ENCODE measurements around the gene IL31RA. TPM values are rescaled to one million over a fixed set of nuclear protein-coding genes. Genes with fewer than 3 reads are reported as not detected.

IL31RA gene
- total and polyA plus RNA-seq, 8 donors = 0.10 to 0.55 (median 0.18) TPM

DNA sequence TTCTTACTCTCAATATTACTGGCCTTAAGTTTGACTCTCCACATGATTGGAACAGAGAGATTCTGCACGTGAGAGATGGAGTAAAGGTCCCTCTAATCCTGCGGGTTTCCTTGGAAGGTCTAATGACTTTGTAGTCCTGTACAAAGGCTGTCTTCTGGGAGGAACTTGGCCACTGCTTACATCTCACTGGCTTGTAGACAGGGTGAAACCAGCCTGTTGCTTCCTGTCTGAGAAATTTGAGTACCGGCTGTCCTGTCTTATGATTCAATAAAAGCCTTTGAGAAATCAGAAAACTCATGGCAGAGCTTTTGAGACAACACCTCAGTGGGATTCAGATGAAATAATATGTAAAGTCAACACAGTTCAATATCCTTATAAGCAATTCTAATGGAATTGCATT, 43.0 kb downstream of the IL31RA start:
- TF ChIP-seq, protein P1, sequence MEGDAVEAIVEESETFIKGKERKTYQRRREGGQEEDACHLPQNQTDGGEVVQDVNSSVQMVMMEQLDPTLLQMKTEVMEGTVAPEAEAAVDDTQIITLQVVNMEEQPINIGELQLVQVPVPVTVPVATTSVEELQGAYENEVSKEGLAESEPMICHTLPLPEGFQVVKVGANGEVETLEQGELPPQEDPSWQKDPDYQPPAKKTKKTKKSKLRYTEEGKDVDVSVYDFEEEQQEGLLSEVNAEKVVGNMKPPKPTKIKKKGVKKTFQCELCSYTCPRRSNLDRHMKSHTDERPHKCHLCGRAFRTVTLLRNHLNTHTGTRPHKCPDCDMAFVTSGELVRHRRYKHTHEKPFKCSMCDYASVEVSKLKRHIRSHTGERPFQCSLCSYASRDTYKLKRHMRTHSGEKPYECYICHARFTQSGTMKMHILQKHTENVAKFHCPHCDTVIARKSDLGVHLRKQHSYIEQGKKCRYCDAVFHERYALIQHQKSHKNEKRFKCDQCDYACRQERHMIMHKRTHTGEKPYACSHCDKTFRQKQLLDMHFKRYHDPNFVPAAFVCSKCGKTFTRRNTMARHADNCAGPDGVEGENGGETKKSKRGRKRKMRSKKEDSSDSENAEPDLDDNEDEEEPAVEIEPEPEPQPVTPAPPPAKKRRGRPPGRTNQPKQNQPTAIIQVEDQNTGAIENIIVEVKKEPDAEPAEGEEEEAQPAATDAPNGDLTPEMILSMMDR (IDR thresholded peaks at IDR 0.05) = no peak
- Histone ChIP-seq H3K27ac (no peak overlapping the region), H3K4me1 (peaks cover 0 to 8% of the 10 kb centered on the region in 2 donors), H3K9me3 (no peaks in the 10 kb centered on the region), H3K27me3 (no peaks in the 10 kb centered on the region), H3K36me3 (no peaks in the 10 kb centered on the region), H3K4me3 (no peak overlapping the region)
- intact Hi-C loops (cut with DNase I) = no loop called here
- no peak for ATAC-seq
- no peak for DNase-seq

DNA sequence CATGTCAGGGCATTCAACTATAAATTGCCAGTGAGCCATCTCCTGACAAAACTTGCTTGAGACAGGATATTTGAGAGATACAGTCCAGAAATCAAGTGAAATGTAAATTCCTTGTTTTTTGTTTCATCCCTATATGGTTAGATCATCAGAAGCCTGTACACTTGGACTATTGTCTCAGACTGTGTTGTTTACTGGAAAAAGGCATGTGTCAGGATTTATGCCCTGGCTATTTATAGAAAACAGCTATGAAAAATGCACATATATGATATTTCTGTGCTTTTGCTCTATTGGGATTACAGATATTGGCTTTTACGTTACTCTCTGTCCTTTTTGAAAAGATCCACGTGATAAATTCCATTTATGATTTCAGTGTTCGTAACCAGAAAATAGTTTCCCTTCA, 44.2 kb downstream of the IL31RA start:
- Histone ChIP-seq H3K9me3 (no peaks in the 10 kb centered on the region), H3K4me1 (peaks cover 0 to 8% of the 10 kb centered on the region in 2 donors), H3K4me3 (no peak overlapping the region), H3K36me3 (no peaks in the 10 kb centered on the region), H3K27ac (no peak overlapping the region), H3K27me3 (no peaks in the 10 kb centered on the region)
- TF ChIP-seq, protein P1 (IDR thresholded peaks at IDR 0.05) = no peak
- DNase-seq (no peak), ATAC-seq (no peak)
- intact Hi-C loops (cut with DNase I) = no loop called here

DNA sequence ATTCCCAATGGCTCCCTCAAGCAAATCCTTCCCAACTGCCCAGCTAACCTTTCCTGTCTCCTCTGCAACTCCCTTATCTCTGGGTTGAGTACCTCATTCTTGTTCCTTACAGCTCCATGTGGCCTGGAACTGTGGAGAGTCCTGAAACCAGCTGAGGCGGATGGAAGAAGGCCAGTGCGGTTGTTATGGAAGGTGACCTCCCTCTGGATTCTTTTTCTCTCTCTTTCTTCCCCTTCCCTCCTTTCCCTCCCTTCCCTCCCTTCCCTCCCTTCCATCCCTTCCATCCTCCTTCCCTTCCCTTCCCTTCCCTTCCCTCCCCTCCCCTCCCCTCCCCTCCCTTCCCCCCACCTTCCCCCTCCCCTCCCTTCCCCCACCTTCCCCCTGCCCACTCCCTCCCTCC, 45.1 kb downstream of the IL31RA start:
- TF ChIP-seq, protein P1 (IDR thresholded peaks at IDR 0.05) = no peak
- H3K9me3 ChIP-seq = no peaks in the 10 kb centered on the region
- intact Hi-C loops (cut with DNase I) = no loop called here
- H3K36me3 ChIP-seq = no peaks in the 10 kb centered on the region
- no peak overlapping the region for H3K27ac ChIP-seq
- ATAC-seq = no peak
- no peak for DNase-seq
- H3K4me3 ChIP-seq = no peak overlapping the region
- peaks cover 0 to 8% of the 10 kb centered on the region in 2 donors for H3K4me1 ChIP-seq
- no peaks in the 10 kb centered on the region for H3K27me3 ChIP-seq

DNA sequence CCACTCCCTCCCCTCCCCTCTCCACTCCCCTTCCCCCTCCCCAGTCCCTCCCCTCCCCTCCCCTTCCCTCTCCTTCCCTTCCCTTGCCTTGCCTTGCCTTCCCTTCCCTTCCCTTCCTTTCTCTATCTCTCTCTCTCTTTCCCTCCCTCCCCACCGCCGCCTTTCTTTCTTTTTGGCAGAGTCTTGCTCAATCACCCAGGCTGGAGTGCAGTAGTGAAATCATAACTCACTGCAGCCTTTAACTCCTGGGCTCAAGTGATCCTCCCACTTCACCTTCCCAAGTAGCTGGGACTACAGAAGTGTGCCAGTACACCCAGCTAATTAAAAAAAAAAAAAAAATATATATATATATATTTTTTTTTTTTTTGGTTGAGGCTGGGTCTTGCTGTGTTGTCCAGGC, 45.5 kb downstream of the IL31RA start:
- ATAC-seq (peak; percentile 61), DNase-seq (peak in 1 of 4 donors; percentile 42)
- Histone ChIP-seq H3K4me3 (no peak overlapping the region), H3K9me3 (no peaks in the 10 kb centered on the region), H3K4me1 (peaks cover 0 to 8% of the 10 kb centered on the region in 2 donors), H3K27me3 (no peaks in the 10 kb centered on the region), H3K36me3 (no peaks in the 10 kb centered on the region), H3K27ac (no peak overlapping the region)
- intact Hi-C loops (cut with DNase I) = no loop called here
- TF ChIP-seq, protein P1 (IDR thresholded peaks at IDR 0.05) = no peak

DNA sequence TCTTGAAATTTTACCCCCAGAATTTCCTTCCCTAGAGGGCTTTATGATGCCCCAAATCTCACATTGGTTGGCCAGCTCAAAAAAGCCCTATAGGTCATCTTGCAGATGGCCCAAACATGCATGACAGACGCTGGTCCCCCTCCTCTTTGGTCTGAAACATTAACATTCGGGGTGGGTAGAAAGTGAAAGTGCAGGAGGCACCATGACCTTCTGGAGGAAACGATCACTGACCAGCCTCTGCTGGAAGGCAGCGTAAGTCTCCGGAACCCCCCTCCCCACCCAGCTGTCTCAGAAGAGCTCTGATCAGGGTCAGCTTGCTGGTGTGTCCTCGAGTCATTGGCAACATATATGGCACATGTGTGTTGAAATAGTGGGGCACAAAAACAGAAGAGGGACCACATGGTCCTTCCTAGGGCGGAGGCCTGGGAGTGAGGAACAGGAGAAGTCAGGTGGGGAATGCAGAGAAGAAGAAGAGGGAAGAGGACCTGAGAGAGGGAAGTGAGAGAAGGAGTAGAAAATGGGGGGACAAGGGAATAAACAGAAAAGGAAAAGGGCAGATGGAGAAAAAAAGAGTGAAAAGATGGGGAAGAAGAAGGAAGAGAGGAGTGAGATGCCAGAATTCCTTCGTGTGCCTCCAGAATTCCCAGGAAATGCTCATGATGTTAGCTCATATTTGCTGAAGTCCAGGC, 46.2 kb downstream of the IL31RA start:
- Histone ChIP-seq H3K4me1 (peaks cover 0 to 8% of the 10 kb centered on the region in 2 donors), H3K9me3 (no peaks in the 10 kb centered on the region), H3K27me3 (no peaks in the 10 kb centered on the region), H3K4me3 (no peak overlapping the region), H3K27ac (no peak overlapping the region), H3K36me3 (no peaks in the 10 kb centered on the region)
- intact Hi-C loops (cut with DNase I) = no loop called here
- DNase-seq = no peak
- no peak for ATAC-seq
- TF ChIP-seq, protein P1 (IDR thresholded peaks at IDR 0.05) = no peak
